Stimulated activated effector memory CD8-positive, alpha-beta T cell treated with anti-CD3 and anti-CD28 coated beads, Interleukin-12 subunit alpha, Interleukin-12 subunit beta, amount 100 ng/mL, for 72 hours (primary cell): ENCODE measurements around the gene LLGL2.
A peak's percentile ranks its signal among the peaks of the same experiment; 100 is the strongest.
"Not testable (repeated sequence)": the region's sequence is repeated elsewhere in the genome, so short reads cannot be mapped to it uniquely, and the experiment has no call there.

Experiments used
- ATAC-seq: fragments of 150-1000 bp; cut with Tn5 transposase; 2 replicates; pipeline ENCODE4 v1.10.0; 2021
- DNase-seq, 2 donors: peaks; one replicate each; pipeline ENCODE4 v3.0.0; 2021 to 2022; ENCODE audit warnings: low spot score in 2 of 2
- H3K27ac Mint-ChIP-seq: one replicate; pipeline ENCODE4 v1.8.0; 2022; ENCODE audit warnings: mild to moderate bottlenecking, mixed read lengths
- H3K36me3 Mint-ChIP-seq: one replicate; pipeline ENCODE4 v1.8.0; 2022; ENCODE audit warnings: mild to moderate bottlenecking, mixed read lengths
- H3K4me1 Mint-ChIP-seq: one replicate; pipeline ENCODE4 v1.8.0; 2022; ENCODE audit warnings: mixed read lengths
- H3K4me3 Mint-ChIP-seq: one replicate; pipeline ENCODE4 v1.8.0; 2022; ENCODE audit warnings: mild to moderate bottlenecking, mixed read lengths
- H3K9me3 Mint-ChIP-seq: one replicate; pipeline ENCODE4 v1.8.0; 2022; ENCODE audit warnings: mixed read lengths

Gene LLGL2

DNA sequence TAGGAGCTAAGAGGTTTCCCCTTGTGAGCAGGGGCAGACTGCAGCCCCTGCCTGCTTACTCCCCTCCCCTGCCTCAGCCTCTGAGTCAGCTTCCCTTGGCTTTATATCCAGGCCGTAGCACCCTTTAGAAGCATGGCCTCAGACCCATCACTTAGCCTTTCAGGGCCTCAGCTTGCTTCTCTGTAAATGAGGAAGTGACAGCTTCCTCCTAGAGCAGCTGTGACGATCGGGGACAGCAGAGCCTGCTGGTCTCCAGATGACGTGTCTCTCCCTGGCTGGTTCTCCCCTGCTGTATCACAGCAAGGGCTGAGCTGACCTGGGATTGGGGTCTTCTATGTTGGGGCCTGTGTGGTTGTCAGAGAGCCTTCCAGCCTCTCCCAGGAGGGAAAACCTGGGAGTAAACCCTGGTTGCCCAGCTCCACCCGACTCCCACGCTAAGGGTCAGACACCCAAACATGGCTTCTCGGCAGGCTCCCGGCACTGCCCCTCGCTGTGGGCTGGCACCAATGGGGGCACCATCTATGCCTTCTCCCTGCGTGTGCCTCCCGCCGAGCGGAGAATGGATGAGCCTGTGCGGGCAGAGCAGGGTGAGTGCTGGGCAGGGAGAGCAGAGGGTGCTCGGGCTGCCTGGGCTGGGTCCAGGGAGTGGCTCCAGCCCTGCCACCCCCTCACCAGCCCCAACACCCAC, 45.8 kb downstream of the LLGL2 start:
- Mint-ChIP-seq H3K9me3 (no peaks in the 10 kb centered on the region), H3K4me3 (no peak overlapping the region), H3K27ac (peak overlapping the region; percentile 89), H3K36me3 (no peaks in the 10 kb centered on the region), H3K4me1 (peaks cover 10% of the 10 kb centered on the region)
- peak in 1 of 2 donors; percentile 61 for DNase-seq
- ATAC-seq, result peak; percentile 89

DNA sequence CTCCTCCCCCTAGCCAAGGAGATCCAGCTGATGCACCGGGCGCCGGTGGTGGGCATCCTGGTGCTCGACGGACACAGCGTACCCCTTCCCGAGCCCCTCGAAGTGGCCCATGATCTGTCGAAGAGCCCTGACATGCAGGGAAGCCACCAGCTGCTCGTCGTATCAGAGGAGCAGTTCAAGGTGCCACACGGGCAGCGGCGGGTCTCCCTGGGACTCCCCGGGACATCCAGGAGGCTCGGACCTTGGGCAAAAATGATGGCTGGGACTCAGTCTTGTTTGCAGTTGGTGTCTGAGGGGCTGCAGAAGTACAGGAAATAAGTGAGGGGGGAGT, 46.4 kb downstream of the LLGL2 start:
- Mint-ChIP-seq H3K27ac (peak overlapping the region; percentile 89), H3K36me3 (no peaks in the 10 kb centered on the region), H3K4me3 (no peak overlapping the region), H3K4me1 (peaks cover 10% of the 10 kb centered on the region), H3K9me3 (no peaks in the 10 kb centered on the region)
- no peak for ATAC-seq
- DNase-seq, result no peak

DNA sequence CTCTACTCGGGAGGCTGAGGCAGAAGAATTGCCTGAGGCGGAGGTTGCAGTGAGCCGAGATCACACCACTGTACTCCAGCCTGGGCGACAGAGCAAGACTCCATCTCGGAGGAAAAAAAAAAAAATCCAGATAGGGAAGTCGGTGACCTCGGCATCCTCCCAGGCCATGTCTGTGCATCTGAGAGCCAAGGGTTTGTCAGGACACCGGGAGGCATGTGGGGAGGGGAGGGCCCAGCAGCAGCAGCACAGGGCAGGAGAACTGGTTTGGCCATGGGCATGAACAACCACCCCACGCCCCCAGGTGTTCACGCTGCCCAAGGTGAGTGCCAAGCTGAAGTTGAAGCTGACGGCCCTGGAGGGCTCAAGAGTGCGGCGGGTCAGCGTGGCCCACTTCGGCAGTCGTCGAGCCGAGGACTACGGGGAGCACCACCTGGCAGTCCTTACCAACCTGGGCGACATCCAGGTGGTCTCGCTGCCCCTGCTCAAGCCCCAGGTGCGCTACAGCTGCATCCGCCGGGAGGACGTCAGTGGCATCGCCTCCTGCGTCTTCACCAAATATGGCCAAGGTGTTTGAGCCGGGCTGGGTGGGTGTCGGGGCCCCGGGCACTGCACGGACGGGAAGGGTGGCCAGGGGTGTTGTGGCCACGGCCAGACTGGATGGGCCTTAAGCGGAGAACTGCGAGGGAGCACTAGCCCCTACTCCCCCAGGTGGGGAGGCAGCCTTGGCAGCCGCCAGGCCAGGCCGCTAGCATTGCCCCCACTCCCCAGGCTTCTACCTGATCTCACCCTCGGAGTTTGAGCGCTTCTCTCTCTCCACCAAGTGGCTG, 47.4 kb downstream of the LLGL2 start:
- H3K27ac Mint-ChIP-seq, result no peak overlapping the region
- ATAC-seq (no peak), DNase-seq (no peak)
- no peaks in the 10 kb centered on the region for H3K36me3 Mint-ChIP-seq
- no peaks in the 10 kb centered on the region for H3K9me3 Mint-ChIP-seq
- H3K4me1 Mint-ChIP-seq, result peaks cover 10% of the 10 kb centered on the region
- H3K4me3 Mint-ChIP-seq, result no peak overlapping the region

DNA sequence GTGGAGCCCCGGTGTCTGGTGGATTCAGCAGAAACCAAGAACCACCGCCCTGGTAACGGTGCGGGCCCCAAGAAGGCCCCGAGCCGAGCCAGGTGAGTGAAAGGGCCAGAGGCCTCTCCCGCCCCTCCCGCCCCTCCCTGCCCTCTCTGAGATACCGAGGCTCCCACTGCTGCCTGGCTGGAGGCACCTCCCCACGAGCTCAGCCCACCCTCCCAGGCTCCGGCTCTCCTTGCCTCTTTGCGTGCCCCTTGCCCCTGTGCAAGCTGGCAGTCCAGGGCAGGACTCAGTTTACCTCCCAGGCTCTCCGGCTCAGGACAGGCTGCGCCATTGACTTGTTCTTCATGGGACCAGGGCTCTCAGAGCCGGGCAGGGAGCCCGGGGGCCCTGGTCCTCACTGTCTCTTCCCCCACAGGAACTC, 48.1 kb downstream of the LLGL2 start:
- H3K27ac Mint-ChIP-seq, result no peak overlapping the region
- H3K9me3 Mint-ChIP-seq, result no peaks in the 10 kb centered on the region
- no peaks in the 10 kb centered on the region for H3K36me3 Mint-ChIP-seq
- DNase-seq (no peak), ATAC-seq (no peak)
- no peak overlapping the region for H3K4me3 Mint-ChIP-seq
- H3K4me1 Mint-ChIP-seq, result peaks cover 10% of the 10 kb centered on the region

DNA sequence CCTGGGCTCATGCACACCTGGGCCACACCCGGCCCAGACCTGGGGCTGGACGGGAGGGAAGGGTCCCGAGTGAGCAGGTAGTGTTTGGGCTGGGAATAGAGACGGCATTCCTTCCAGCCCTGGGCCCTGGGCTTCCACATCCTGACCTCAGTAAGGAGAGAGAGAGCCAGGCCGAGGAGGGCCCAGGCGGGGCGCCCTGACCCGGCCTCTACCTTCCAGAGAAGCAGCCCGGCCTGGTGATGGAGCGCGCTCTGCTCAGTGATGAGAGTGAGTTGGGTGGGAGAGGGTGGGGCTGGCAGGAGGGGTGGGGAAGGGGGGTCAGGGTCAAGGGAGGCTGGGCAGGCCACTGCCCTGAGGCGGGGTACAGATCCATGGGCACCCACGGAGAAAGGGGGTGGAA, 48.5 kb downstream of the LLGL2 start:
- H3K4me1 Mint-ChIP-seq, result peaks cover 10% of the 10 kb centered on the region
- no peaks in the 10 kb centered on the region for H3K36me3 Mint-ChIP-seq
- H3K27ac Mint-ChIP-seq, result no peak overlapping the region
- ATAC-seq (no peak), DNase-seq (no peak)
- no peak overlapping the region for H3K4me3 Mint-ChIP-seq
- no peaks in the 10 kb centered on the region for H3K9me3 Mint-ChIP-seq

DNA sequence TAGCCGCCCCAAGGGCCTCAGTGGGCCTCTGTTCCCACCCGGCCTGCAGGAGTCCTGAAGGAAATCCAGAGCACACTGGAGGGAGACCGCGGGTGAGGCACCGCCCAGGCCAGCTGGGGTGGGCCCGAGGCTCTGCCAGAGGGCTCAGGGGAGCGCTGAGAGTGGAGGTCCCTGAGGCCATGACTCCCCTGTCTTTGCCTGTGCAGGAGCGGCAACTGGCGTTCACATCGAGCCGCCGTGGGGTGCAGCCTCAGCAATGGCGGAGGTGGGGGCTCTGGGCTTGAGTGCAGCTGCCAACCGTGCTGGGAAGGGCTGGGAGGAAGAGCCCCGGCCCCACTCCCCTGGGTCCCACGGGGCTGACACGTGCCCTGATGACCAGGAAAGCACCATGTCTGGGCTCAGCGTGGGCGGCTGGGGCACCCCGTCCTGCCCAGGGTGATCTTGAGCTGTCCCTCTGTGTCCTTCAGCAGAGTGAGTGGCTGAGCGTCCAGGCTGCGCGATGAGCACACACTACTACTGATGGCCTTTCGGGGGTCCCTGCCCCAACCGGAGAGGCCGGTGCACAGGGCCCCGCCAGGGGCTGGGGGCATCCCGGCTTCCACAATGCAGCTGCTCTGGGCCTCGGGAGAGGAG, 49.0 kb downstream of the LLGL2 start:
- ATAC-seq (no peak), DNase-seq (no peak)
- Mint-ChIP-seq H3K27ac (no peak overlapping the region), H3K4me3 (no peak overlapping the region), H3K4me1 (peaks cover 10% of the 10 kb centered on the region), H3K36me3 (no peaks in the 10 kb centered on the region), H3K9me3 (no peaks in the 10 kb centered on the region)

DNA sequence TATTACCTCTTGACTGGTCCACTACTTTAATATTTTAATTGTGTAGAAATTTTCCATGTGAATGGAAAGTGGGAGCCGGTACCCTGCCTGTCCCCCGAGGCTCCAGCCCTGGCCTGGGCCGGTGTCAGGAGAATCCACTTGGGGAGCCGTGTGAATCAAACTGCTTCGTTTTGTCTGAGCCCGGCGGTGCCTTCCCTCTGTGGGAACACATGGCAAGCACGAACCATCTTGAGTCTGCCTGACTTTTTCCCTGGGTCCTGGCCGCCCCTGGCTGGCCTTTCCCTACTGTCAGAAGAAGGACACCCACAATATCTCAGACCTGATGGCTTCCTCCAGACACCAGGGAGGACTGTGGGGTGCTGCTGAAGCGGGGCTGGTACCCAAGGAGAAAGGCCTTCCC, 49.7 kb downstream of the LLGL2 start:
- Mint-ChIP-seq H3K36me3 (no peaks in the 10 kb centered on the region), H3K9me3 (no peaks in the 10 kb centered on the region), H3K4me3 (no peak overlapping the region), H3K4me1 (peaks cover 10% of the 10 kb centered on the region), H3K27ac (no peak overlapping the region)
- no peak for ATAC-seq
- DNase-seq, result no peak

DNA sequence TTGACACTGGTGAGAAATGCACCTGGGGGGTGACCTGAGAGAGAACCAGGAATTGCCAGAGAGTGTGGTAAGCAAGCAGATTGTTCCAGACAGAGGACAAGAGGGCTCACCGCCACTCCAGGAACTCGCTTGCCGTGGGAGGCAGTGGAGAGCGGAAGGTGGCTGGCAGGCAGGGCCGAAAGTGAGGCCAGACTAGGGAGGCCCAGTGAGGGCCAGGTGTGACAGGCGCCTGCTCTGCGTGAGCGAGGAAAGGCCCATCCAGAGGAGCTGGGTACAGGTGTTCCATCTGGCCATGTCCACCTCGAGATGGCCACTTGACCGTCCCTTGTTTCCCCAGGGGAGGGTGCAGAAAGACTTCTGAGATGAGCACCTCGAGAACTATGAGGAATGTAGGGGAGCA, 50.2 kb downstream of the LLGL2 start:
- no peaks in the 10 kb centered on the region for H3K36me3 Mint-ChIP-seq
- H3K4me3 Mint-ChIP-seq, result no peak overlapping the region
- H3K9me3 Mint-ChIP-seq, result peaks cover 2% of the 10 kb centered on the region
- peaks cover 8% of the 10 kb centered on the region for H3K4me1 Mint-ChIP-seq
- ATAC-seq (no peak), DNase-seq (no peak)
- H3K27ac Mint-ChIP-seq, result no peak overlapping the region

DNA sequence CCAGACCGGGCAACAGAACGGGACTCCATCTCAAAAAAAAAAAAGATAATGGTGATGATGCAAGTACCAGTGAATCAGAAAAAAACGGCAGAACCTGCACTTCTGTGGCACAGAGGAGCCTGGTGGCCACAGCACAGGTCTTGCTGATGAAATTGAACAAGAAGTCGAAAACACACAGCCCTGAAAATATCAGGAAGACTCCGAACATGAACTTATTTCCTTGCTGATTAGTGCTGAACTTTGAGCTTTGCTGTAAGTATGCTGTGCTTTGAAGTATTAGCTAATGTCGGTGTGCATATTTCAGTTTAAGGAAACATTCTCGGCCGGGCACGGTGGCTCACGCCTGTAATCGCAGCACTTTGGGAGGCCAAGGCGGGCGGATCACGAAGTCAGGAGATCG, 51.2 kb downstream of the LLGL2 start:
- peaks cover 7% of the 10 kb centered on the region for H3K4me1 Mint-ChIP-seq
- DNase-seq, result no peak
- H3K9me3 Mint-ChIP-seq, result peaks cover 2% of the 10 kb centered on the region
- no peak for ATAC-seq
- H3K36me3 Mint-ChIP-seq, result no peaks in the 10 kb centered on the region
- H3K27ac Mint-ChIP-seq, result no peak overlapping the region
- H3K4me3 Mint-ChIP-seq, result no peak overlapping the region

DNA sequence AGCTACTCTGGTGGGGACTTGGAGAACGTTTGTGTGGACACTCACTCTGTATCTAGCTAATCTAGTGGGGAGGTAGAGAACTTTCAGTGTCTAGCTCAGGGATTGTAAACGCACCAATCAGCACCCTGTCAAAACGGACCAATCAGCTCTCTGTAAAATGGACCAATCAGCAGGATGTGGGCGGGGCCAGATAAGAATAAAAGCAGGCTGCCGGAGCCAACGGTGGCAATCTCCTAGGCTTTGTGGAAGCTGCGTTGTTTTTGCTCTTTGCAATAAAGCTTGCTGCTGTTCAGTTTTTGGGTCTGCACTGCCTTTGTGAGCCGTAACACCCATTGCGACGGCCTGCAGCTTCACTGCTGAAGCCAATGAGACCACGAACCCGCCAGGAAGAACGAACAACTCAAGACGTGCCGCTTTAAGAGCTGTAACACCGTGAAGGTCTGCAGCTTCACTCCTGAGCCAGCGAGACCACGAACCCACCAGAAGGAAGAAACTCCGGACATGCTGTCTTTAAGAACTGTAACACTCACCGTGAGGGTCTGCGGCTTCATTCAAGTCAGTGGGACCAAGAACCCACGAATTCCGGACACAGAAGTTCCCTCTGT, 55.7 kb downstream of the LLGL2 start:
- Mint-ChIP-seq H3K27ac (peak overlapping the region; percentile 56), H3K4me3 (peak overlapping the region; percentile 76)
- DNase-seq (peak in 1 of 2 donors; percentile 77), ATAC-seq (peak; percentile 61)
- H3K4me1 Mint-ChIP-seq, H3K9me3 Mint-ChIP-seq, H3K36me3 Mint-ChIP-seq: not testable (repeated sequence)

DNA sequence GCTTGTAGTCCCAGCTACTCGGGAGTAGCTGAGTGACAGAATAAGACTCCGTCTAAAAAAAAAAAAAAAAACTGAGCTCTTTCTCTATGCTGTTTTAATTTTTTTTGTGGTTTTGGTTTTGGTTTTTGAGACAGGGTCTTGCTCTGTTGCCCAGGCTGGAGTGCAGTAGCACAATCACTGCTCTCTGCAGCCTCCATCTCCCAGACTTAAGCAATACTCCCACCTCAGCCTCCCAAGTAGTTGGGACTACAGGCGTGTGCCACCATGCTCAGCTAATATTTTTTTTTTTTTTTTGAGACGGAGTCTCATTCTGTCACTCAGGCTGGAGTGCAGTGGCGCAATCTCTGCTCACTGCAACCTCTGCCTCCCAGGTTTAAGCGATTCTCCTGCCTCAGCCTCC, 57.7 kb downstream of the LLGL2 start:
- DNase-seq, H3K9me3 Mint-ChIP-seq, H3K4me1 Mint-ChIP-seq, H3K4me3 Mint-ChIP-seq, H3K27ac Mint-ChIP-seq, H3K36me3 Mint-ChIP-seq, ATAC-seq: not testable (repeated sequence)

DNA sequence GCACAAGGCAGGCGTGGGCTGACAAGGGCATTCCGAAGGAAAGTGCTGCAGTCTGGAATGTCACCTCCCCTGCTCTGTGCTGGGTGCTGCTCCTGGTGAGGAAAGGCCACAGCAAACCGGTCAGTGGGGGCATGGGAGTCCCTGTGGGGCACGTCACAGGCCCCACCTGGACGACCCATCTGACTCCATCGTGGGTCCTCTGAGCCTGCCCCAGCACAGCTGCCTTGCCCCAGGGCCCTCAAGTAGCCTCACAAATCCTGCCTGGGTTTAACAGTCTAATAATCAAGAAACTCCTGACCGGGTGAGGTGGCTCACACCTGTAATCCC, 59.3 kb downstream of the LLGL2 start:
- Mint-ChIP-seq H3K27ac (no peak overlapping the region), H3K36me3 (no peaks in the 10 kb centered on the region), H3K4me3 (no peak overlapping the region), H3K4me1 (peaks cover 7% of the 10 kb centered on the region), H3K9me3 (peaks cover 2% of the 10 kb centered on the region)
- no peak for ATAC-seq
- no peak for DNase-seq

DNA sequence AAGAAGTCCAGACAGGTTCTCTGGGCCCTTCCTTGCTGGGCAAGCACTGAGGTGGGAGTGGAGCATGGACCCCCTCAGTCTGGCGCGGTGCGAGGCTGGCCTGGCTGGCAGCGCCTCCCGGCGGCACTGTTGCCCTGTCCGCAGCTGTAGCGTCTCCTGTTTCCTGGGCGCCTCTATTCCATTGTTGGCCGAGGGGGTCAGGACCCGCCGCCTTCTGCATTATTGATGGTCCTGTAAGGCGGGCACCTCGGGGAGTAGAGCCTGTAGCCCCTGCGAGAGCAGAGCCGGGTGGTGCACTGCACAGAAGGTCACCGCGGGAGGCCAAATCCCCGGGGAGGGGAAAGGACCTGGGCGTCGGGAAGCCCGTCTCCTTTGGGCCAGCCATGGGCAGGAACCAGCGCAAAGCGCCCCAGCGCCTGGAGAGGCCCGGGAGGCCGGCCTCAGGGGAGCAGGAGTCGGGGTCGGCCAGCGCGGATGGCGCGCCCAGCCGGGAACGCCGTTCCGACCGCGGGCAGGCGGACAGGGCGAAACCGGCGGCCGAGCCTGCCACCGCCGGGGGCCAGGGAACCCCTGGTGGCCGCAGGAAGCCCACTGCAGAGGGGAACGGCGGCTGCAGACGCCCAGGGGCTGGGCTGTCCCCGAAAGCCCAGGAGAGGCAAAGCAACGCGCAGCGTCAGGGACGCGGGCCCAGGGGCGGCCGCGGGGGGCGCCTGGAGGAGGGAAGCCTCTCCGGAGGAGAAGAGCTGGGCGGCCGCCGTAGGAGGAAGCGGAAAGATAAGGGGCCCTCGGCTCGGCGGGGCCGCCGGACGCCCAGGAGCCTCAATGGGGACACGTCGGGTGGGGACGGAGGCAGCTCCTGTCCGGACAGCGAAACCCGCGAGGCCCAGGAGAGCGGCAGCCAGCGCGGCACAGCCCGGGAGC, 62.4 kb downstream of the LLGL2 start, which contains the start of gene MYO15B:
Gene MYO15B (plus strand): TSS at position 126 of the 921 bp plus-strand sequence. CDS start 258 bp downstream, at position 384.
- Mint-ChIP-seq H3K4me1 (peaks cover 8% of the 10 kb centered on the region), H3K36me3 (no peaks in the 10 kb centered on the region), H3K4me3 (peak within 1 kb of the TSS; percentile 68), H3K9me3 (no peaks in the 10 kb centered on the region), H3K27ac (peak within 1 kb of the TSS; percentile 48)
- DNase-seq, result peak; percentile 49 to 81
- ATAC-seq, result peak; percentile 57

DNA sequence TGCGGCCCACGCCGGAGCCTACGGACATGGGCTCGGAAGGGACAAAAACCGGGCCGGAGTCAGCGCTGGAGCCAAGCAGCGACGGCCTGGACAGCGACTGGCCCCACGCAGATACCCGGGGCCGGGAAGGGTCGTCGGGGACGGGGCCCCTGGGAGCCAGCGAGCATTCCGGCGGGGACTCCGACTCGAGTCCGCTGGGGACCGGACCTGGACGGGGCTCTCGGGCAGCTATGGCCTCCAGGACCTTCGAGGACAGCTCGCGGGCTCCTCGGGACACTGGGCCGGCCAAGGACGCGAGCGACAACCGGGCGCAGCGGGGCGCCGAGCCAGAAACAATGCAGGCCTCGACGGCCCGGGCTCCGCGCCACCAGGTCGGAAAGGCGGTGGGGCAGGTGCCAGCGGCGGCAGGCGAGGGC, 63.1 kb downstream of the LLGL2 start:
- H3K4me3 Mint-ChIP-seq, result peak overlapping the region; percentile 68
- H3K36me3 Mint-ChIP-seq, result no peaks in the 10 kb centered on the region
- ATAC-seq, result peak; percentile 39
- peak overlapping the region; percentile 48 for H3K27ac Mint-ChIP-seq
- H3K9me3 Mint-ChIP-seq, result no peaks in the 10 kb centered on the region
- peaks cover 8% of the 10 kb centered on the region for H3K4me1 Mint-ChIP-seq
- DNase-seq, result no peak
